BLaER1 (cell line): Measurements from ENCODE around the gene SLC25A21.

Experiments
- H3K27ac ChIP-seq: shearing (Covaris generic); formaldehyde crosslinking; 2 replicates; pipeline ENCODE4 v1.8.1; 2022
- H3K27me3 ChIP-seq: shearing (Covaris generic); formaldehyde crosslinking; 2 replicates; pipeline ENCODE4 v1.8.1; 2022
- H3K36me3 ChIP-seq: shearing (Covaris generic); formaldehyde crosslinking; 2 replicates; pipeline ENCODE4 v1.8.1; 2022
- H3K4me1 ChIP-seq: shearing (Covaris generic); formaldehyde crosslinking; 2 replicates; pipeline ENCODE4 v1.8.1; 2022
- H3K4me2 ChIP-seq: shearing (Covaris generic); formaldehyde crosslinking; 2 replicates; pipeline ENCODE4 v1.8.1; 2022
- H3K4me3 ChIP-seq: shearing (Covaris generic); formaldehyde crosslinking; 2 replicates; pipeline ENCODE4 v1.8.1; 2022
- H3K9ac ChIP-seq: shearing (Covaris generic); formaldehyde crosslinking; 2 replicates; pipeline ENCODE4 v1.8.1; 2022
- H3K9me3 ChIP-seq: shearing (Covaris generic); formaldehyde crosslinking; 2 replicates; pipeline ENCODE4 v1.8.1; 2022
- H4K20me1 ChIP-seq: shearing (Covaris generic); formaldehyde crosslinking; 2 replicates; pipeline ENCODE4 v1.8.1; 2022
- Cebpa-rat ChIP-seq: shearing (Covaris generic); IDR thresholded peaks from 2 replicates; pipeline ENCODE4 v1.8.1; 2022

The SLC25A21 gene

GRCh38 chr14:36646664-36647416, 525.6 kb downstream of the SLC25A21 start:
- TF ChIP-seq Cebpa-rat: no peak
- Histone ChIP-seq H3K27ac (no peak overlapping the region), H3K4me3 (no peak overlapping the region), H3K9me3 (peaks cover 23% of the 10 kb centered on the region), H3K27me3 (peaks cover 9% of the 10 kb centered on the region), H3K4me2 (no peak overlapping the region), H4K20me1 (no peaks in the 10 kb centered on the region), H3K36me3 (no peaks in the 10 kb centered on the region), H3K9ac (no peak overlapping the region), H3K4me1 (peaks cover 9% of the 10 kb centered on the region)

GRCh38 chr14:36633580-36633979, 538.8 kb downstream of the SLC25A21 start:
- Histone ChIP-seq H3K4me2 (no peak overlapping the region), H3K9ac (no peak overlapping the region), H4K20me1 (no peaks in the 10 kb centered on the region), H3K27me3 (no peaks in the 10 kb centered on the region), H3K9me3 (no peaks in the 10 kb centered on the region), H3K4me3 (no peak overlapping the region), H3K4me1 (no peaks in the 10 kb centered on the region), H3K36me3 (no peaks in the 10 kb centered on the region), H3K27ac (no peak overlapping the region)
- TF ChIP-seq Cebpa-rat: no peak
